Smooth muscle cell (in vitro differentiated cells): Measurements from ENCODE around the gene FILIP1L. TPM values are rescaled to one million over a fixed set of nuclear protein-coding genes. Genes with fewer than 3 reads are reported as not detected.

Source experiments
- DNase-seq: peaks from one replicate; lab custom pipeline; 2025; ENCODE audit not compliant: unreplicated experiment; lab: John Stamatoyannopoulos, UW
- H2AFZ ChIP-seq: fragments of 200-600 bp; sonication (generic); 2 replicates; pipeline ENCODE4 v1.6.0; 2016; ENCODE audit warnings: antibody characterized with exemption, low read depth, mild to moderate bottlenecking
- H3F3A ChIP-seq: fragments of 200-600 bp; sonication (generic); 2 replicates; pipeline ENCODE4 v1.6.0; 2017; ENCODE audit warnings: antibody characterized with exemption, low read depth
- H3K27ac ChIP-seq: fragments of 200-600 bp; sonication (generic); 2 replicates; pipeline ENCODE4 v1.5.1; 2016; ENCODE audit warnings: low read depth, mild to moderate bottlenecking
- H3K27me3 ChIP-seq: fragments of 200-600 bp; sonication (generic); 2 replicates; pipeline ENCODE4 v1.6.1; 2016; ENCODE audit warnings: low read depth, mild to moderate bottlenecking
- H3K36me3 ChIP-seq: fragments of 200-600 bp; sonication (generic); 2 replicates; pipeline ENCODE4 v1.5.1; 2016; ENCODE audit warnings: low read depth
- H3K4me1 ChIP-seq: fragments of 200-600 bp; sonication (generic); 2 replicates; pipeline ENCODE4 v1.5.1; 2016; ENCODE audit warnings: low read depth
- H3K4me2 ChIP-seq: fragments of 200-600 bp; sonication (generic); 2 replicates; pipeline ENCODE4 v1.6.0; 2016; ENCODE audit warnings: mild to moderate bottlenecking
- H3K4me3 ChIP-seq: fragments of 200-600 bp; sonication (generic); 2 replicates; pipeline ENCODE4 v1.5.1; 2016; ENCODE audit warnings: mild to moderate bottlenecking
- H3K79me2 ChIP-seq: fragments of 200-600 bp; sonication (generic); 2 replicates; pipeline ENCODE4 v1.6.0; 2016; ENCODE audit warnings: low read depth, mild to moderate bottlenecking
- H3K9ac ChIP-seq: fragments of 200-600 bp; sonication (generic); 2 replicates; pipeline ENCODE4 v1.6.0; 2016; ENCODE audit warnings: low read depth
- H3K9me3 ChIP-seq: fragments of 200-600 bp; sonication (generic); replicated peaks from 2 replicates; pipeline ENCODE4 v1.5.1; 2016; ENCODE audit warnings: low read depth
- H4K20me1 ChIP-seq: fragments of 200-600 bp; sonication (generic); 2 replicates; pipeline ENCODE4 v1.6.0; 2016; ENCODE audit warnings: low read depth
- CTCF ChIP-seq: fragments of 200-600 bp; sonication (generic); IDR thresholded peaks from 2 replicates; pipeline ENCODE4 v1.5.1; 2017; ENCODE audit warnings: borderline replicate concordance, mild to moderate bottlenecking, antibody characterized with exemption; ENCODE audit not compliant: insufficient read depth, poor library complexity, severe bottlenecking
- WGBS: methylation state at CpG from one replicate; pipeline ENCODE4 v1.1.7; 2016; ENCODE audit warnings: low lambda C conversion rate; 5-methylcytosine and 5-hydroxymethylcytosine counted together
- polyA plus RNA-seq: library from polyadenylated mRNA; unstranded; fragments of >200 nt; fragmentation: Nextera tagmentation; extraction: Ambion mirVana; gene quantifications from 2 replicates; pipeline ENCODE4 v1.2.1, GENCODE V29; 2016
- total RNA-seq: library from RNA; depleted of rRNA; stranded (reverse); fragments of >200 nt; gene quantifications from 2 replicates; pipeline ENCODE4 v1.2.3, GENCODE V29; 2014

Gene FILIP1L
- total and polyA plus RNA-seq, 2 experiments from 2014 or later, result 56.2 to 104 TPM

- DNase-seq, result no peak
- H3K9me3 ChIP-seq, result peaks cover 10% of the 10 kb centered on the region
- H3K27ac ChIP-seq, result peak overlapping the region; percentile 68
- no peaks in the 10 kb centered on the region for H3K4me1 ChIP-seq
- peaks cover 6% of the 10 kb centered on the region for H3K36me3 ChIP-seq
- peak overlapping the region; percentile 40 for H3K4me2 ChIP-seq
- H3K9ac ChIP-seq, result no peak overlapping the region
- H4K20me1 ChIP-seq, result no peaks in the 10 kb centered on the region
- 56% methylated on average over 4 of the region's 4 CpGs for WGBS
- no peaks in the 10 kb centered on the region for H3K27me3 ChIP-seq
- H3K4me3 ChIP-seq, result no peak overlapping the region
- no peaks in the 10 kb centered on the region for H3F3A ChIP-seq
- H3K79me2 ChIP-seq, result no peaks in the 10 kb centered on the region
- no peak overlapping the region for H2AFZ ChIP-seq
- no peak for TF ChIP-seq CTCF
Observed at GRCh38 chr3:100159331-100160153, 45.2 kb upstream of the FILIP1L start.

- Histone ChIP-seq H3K27me3 (no peaks in the 10 kb centered on the region), H3K79me2 (no peaks in the 10 kb centered on the region), H3K4me3 (no peak overlapping the region), H3K27ac (peak overlapping the region; percentile 68), H3F3A (no peaks in the 10 kb centered on the region), H3K4me1 (no peaks in the 10 kb centered on the region), H4K20me1 (no peaks in the 10 kb centered on the region), H3K4me2 (no peak overlapping the region), H3K9ac (no peak overlapping the region), H3K36me3 (peaks cover 6% of the 10 kb centered on the region), H3K9me3 (peaks cover 10% of the 10 kb centered on the region), H2AFZ (no peak overlapping the region)
- TF ChIP-seq CTCF, result no peak
- DNase-seq, result no peak
- 87% methylated on average over 2 of the region's 2 CpGs for WGBS
Observed at GRCh38 chr3:100158918-100159330, 44.6 kb upstream of the FILIP1L start.

DNA sequence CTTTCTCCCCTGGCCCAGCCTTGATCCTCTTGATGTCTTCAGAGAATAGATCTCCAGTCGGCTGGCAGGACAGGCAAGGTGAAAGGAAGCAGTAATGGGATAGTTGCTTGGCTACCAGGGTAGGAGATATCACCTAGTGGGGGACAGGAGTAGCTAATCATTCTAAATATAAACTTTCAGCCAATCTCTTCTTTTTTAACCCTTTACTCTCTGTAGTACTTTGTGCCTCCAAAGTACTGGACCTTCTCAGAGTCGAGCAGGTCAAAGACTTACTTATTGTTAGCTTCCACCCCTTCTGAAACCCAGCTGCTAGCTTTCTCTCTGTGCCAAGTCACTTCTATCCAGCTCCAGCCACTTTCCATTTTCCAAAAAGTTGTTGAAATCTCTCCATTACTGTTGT is 43.4 kb upstream of the FILIP1L start:
- Histone ChIP-seq H2AFZ (no peak overlapping the region), H3K4me2 (no peak overlapping the region), H3F3A (no peaks in the 10 kb centered on the region), H3K9ac (no peak overlapping the region), H3K4me3 (no peak overlapping the region), H3K4me1 (no peaks in the 10 kb centered on the region), H3K9me3 (peaks cover 10% of the 10 kb centered on the region), H3K36me3 (peaks cover 6% of the 10 kb centered on the region), H3K27me3 (no peaks in the 10 kb centered on the region), H3K79me2 (no peaks in the 10 kb centered on the region), H4K20me1 (no peaks in the 10 kb centered on the region), H3K27ac (no peak overlapping the region)
- TF ChIP-seq CTCF, result no peak
- DNase-seq, result no peak
- WGBS, result 91% methylated on average over 2 of the region's 2 CpGs

GRCh38 chr3:100155590-100155989 is 41.3 kb upstream of the FILIP1L start:
- H3K79me2 ChIP-seq, result no peaks in the 10 kb centered on the region
- no peaks in the 10 kb centered on the region for H3K4me1 ChIP-seq
- no peaks in the 10 kb centered on the region for H3K27me3 ChIP-seq
- H3K36me3 ChIP-seq, result peaks cover 6% of the 10 kb centered on the region
- H3K9me3 ChIP-seq, result peaks cover 10% of the 10 kb centered on the region
- no peak overlapping the region for H3K9ac ChIP-seq
- no peak for TF ChIP-seq CTCF
- DNase-seq, result no peak
- no peak overlapping the region for H2AFZ ChIP-seq
- H3K4me2 ChIP-seq, result no peak overlapping the region
- no peak overlapping the region for H3K4me3 ChIP-seq
- no peaks in the 10 kb centered on the region for H3F3A ChIP-seq
- H3K27ac ChIP-seq, result no peak overlapping the region
- no peaks in the 10 kb centered on the region for H4K20me1 ChIP-seq
